NCI-H82 (cell line): Measurements from ENCODE around the gene CXorf51B.
"Not testable (repeated sequence)": the region's sequence is repeated elsewhere in the genome, so short reads cannot be mapped to it uniquely, and the experiment has no call there.

Experiments used
- DNase-seq: peaks from one replicate; lab custom pipeline; 2025; lab: John Stamatoyannopoulos, UW

The CXorf51B gene

DNA sequence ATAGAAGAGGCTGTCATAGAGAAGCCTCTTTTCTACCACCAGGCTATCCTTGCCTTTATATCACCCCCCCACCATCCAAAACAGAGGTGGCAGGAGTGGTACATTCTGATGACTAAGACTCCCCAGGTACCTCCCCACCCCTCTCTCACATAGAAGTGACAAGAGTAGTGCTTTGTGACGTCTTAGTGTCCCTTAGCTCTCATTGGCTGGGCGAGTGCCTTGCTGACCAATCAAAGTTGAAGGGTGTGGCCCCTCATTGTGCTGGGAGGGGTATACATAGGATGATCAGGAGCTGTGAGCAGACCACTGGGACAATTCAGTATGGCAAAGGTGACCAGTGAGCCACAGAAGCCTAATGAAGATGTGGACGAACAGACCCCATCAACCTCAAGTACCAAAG is at the start of gene CXorf51B:
Gene CXorf51B (plus strand): TSS at position 301 of the 400 bp plus-strand sequence. CDS start 21 bp downstream, at position 322.
- not testable (repeated sequence) for DNase-seq

DNA sequence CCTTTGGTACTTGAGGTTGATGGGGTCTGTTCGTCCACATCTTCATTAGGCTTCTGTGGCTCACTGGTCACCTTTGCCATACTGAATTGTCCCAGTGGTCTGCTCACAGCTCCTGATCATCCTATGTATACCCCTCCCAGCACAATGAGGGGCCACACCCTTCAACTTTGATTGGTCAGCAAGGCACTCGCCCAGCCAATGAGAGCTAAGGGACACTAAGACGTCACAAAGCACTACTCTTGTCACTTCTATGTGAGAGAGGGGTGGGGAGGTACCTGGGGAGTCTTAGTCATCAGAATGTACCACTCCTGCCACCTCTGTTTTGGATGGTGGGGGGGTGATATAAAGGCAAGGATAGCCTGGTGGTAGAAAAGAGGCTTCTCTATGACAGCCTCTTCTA is 5.1 kb downstream of the CXorf51B start, which contains the start of gene CXorf51A:
Gene CXorf51A (minus strand): TSS at position 101 of the 400 bp plus-strand sequence. CDS start 21 bp downstream, at position 80.
- DNase-seq: not testable (repeated sequence)

DNA sequence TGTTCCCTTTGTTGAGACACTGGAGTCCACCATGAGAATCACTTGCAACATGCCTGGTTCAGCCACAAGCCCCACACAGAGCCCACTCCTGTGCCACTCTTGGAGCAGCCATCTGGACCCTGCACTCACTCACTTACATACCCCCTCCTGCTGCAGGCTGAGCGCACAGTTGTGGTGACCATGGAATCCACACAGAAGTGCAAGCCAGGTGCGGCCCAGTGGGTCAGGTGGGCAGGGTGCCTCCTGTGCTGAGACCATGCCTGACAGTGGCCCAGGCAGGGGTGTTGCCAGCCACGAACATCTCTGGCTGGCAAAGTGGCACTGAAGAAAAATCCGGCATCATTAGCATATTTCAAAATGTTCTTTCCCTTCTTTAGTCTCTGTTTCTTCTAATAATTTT is 22.4 kb downstream of the CXorf51B start:
- DNase-seq: no peak

DNA sequence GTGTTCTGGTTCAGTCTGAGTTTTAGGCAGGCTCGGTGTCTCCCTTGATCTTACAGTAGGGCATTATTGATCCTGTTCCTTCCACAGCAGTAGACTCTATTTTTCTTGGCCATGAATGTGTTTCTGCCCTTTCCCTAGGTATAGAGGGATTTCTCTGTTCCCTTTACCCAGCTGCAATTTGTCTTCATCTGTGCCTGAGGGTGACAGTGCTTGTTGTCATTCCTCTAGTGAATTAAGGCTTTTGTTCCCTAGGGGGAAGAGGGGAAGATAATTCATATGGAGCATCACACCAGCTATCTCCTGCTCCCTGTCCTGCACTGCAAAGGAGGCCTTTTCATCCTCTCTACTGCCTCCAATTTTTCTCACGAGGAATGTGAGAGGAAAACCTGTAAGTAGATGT is 44.7 kb downstream of the CXorf51B start:
- DNase-seq: no peak
